Endodermal cell (in vitro differentiated cells): ENCODE measurements around the gene YEATS2. TPM values are rescaled to one million over a fixed set of nuclear protein-coding genes. Genes with fewer than 3 reads are reported as not detected.

Source experiments
- DNase-seq: peaks from one replicate; pipeline ENCODE4 v3.0.0-alpha.2; 2017
- H3K27ac ChIP-seq: 2 replicates; pipeline ENCODE4 v1.5.1; 2013; ENCODE audit warnings: mild to moderate bottlenecking, low read depth, low read length, moderate library complexity
- H3K27me3 ChIP-seq: 2 replicates; pipeline ENCODE4 v1.6.1; 2013; ENCODE audit warnings: mild to moderate bottlenecking, low read length, moderate library complexity; ENCODE audit not compliant: insufficient read depth, control insufficient read depth, poor library complexity, severe bottlenecking
- H3K36me3 ChIP-seq: 2 replicates; pipeline ENCODE4 v1.7.0; 2013; ENCODE audit warnings: mild to moderate bottlenecking, low read length, moderate library complexity; ENCODE audit not compliant: control insufficient read depth, insufficient read depth
- H3K4me1 ChIP-seq: one replicate; pipeline ENCODE4 v1.7.0; 2013; ENCODE audit warnings: low read length; ENCODE audit not compliant: control insufficient read depth, insufficient read depth
- H3K4me3 ChIP-seq: 2 replicates; pipeline ENCODE4 v1.5.1; 2013; ENCODE audit warnings: mild to moderate bottlenecking, low read length, moderate library complexity
- H3K9ac ChIP-seq: 2 replicates; pipeline ENCODE4 v1.6.1; 2013; ENCODE audit warnings: mild to moderate bottlenecking, low read length, moderate library complexity; ENCODE audit not compliant: poor library complexity, severe bottlenecking; ENCODE audit errors: extremely low read depth
- H3K9me3 ChIP-seq: 2 replicates; pipeline ENCODE4 v1.6.1; 2013; ENCODE audit warnings: mild to moderate bottlenecking, low read length, moderate library complexity; ENCODE audit not compliant: control insufficient read depth
- H3K27ac Mint-ChIP-seq: 2 replicates; pipeline ENCODE4 v1.8.0; 2020; ENCODE audit warnings: mixed read lengths
- H3K27me3 Mint-ChIP-seq: 2 replicates; pipeline ENCODE4 v1.8.0; 2021; ENCODE audit warnings: mild to moderate bottlenecking, mixed read lengths; ENCODE audit not compliant: insufficient read depth
- H3K36me3 Mint-ChIP-seq: 2 replicates; pipeline ENCODE4 v1.8.0; 2020; ENCODE audit warnings: low read depth, mixed read lengths
- H3K4me1 Mint-ChIP-seq: 2 replicates; pipeline ENCODE4 v1.8.0; 2020; ENCODE audit warnings: mixed read lengths
- H3K4me3 Mint-ChIP-seq: 2 replicates; pipeline ENCODE4 v1.8.0; 2020; ENCODE audit warnings: mild to moderate bottlenecking, moderate library complexity, mixed read lengths
- H3K9me3 Mint-ChIP-seq: 2 replicates; pipeline ENCODE4 v1.8.0; 2020; ENCODE audit warnings: mild to moderate bottlenecking, mixed read lengths
- CTCF ChIP-seq: fragments of 200-600 bp; sonication (generic); conservative IDR thresholded peaks from 2 replicates; pipeline ENCODE4 v1.5.0; 2021; ENCODE audit warnings: antibody characterized with exemption, mild to moderate bottlenecking
- WGBS, 2 experiments: methylation state at CpG; one replicate each; pipeline versions ENCODE4 v1.1.5 to v1.1.7; 2013; ENCODE audit warnings: missing lambda C conversion rate in 2 of 2, mixed read lengths in 1 of 2; ENCODE audit not compliant: insufficient coverage in 1 of 2, insufficient read length in 1 of 2; 5-methylcytosine and 5-hydroxymethylcytosine counted together
- total RNA-seq, 2 donors: library from RNA; stranded (reverse); fragmentation: NEBNext Ultra II Directional in 1 of 2; extraction: Animal tissue kit (Norgen Biotek cat#: 25700) in 1 of 2; gene quantifications; 2 replicates in 1 of 2; 3 replicates in 1 of 2; pipeline ENCODE4 v1.2.1, GENCODE V29; 2021

YEATS2 gene
- total RNA-seq, 2 donors from 2014 or later, result 53.4 to 55.8 TPM

GRCh38 chr3:183827809-183828537 is 130.4 kb downstream of the YEATS2 start:
- Mint-ChIP-seq H3K27ac (no peak overlapping the region), H3K9me3 (no peaks in the 10 kb centered on the region), H3K36me3 (peaks cover 31% of the 10 kb centered on the region), H3K4me3 (no peak overlapping the region), H3K27me3 (peaks cover 10% of the 10 kb centered on the region), H3K4me1 (peaks cover 7% of the 10 kb centered on the region)
- H3K9ac ChIP-seq, result no peak overlapping the region
- no peaks in the 10 kb centered on the region for H3K9me3 ChIP-seq
- no peak overlapping the region for H3K4me3 ChIP-seq
- 94 to 97% methylated on average over 10 to 14 of the region's 14 CpGs for WGBS, 2 experiments
- no peaks in the 10 kb centered on the region for H3K4me1 ChIP-seq
- DNase-seq, result no peak
- no peak overlapping the region for H3K27ac ChIP-seq
- H3K27me3 ChIP-seq, result peaks cover 6% of the 10 kb centered on the region
- peaks cover 41% of the 10 kb centered on the region for H3K36me3 ChIP-seq
- no peak for TF ChIP-seq CTCF

- Histone ChIP-seq H3K9me3 (no peaks in the 10 kb centered on the region), H3K27me3 (peaks cover 6% of the 10 kb centered on the region), H3K9ac (no peak overlapping the region), H3K36me3 (peaks cover 46% of the 10 kb centered on the region), H3K4me3 (no peak overlapping the region), H3K27ac (no peak overlapping the region), H3K4me1 (no peaks in the 10 kb centered on the region)
- peaks cover 10% of the 10 kb centered on the region for H3K27me3 Mint-ChIP-seq
- no peak for TF ChIP-seq CTCF
- peaks cover 36% of the 10 kb centered on the region for H3K36me3 Mint-ChIP-seq
- H3K4me3 Mint-ChIP-seq, result no peak overlapping the region
- H3K4me1 Mint-ChIP-seq, result peaks cover 7% of the 10 kb centered on the region
- no peak overlapping the region for H3K27ac Mint-ChIP-seq
- WGBS, 2 experiments, result 95 to 97% methylated on average over 5 to 7 of the region's 7 CpGs
- H3K9me3 Mint-ChIP-seq, result no peaks in the 10 kb centered on the region
- DNase-seq, result no peak
These were observed 130.9 kb downstream of the YEATS2 start for GRCh38 chr3:183828538-183828870.

- Histone ChIP-seq H3K27ac (no peak overlapping the region), H3K4me1 (no peaks in the 10 kb centered on the region), H3K36me3 (peaks cover 55% of the 10 kb centered on the region), H3K9ac (no peak overlapping the region), H3K9me3 (no peaks in the 10 kb centered on the region), H3K27me3 (no peaks in the 10 kb centered on the region), H3K4me3 (no peak overlapping the region)
- Mint-ChIP-seq H3K36me3 (peaks cover 44% of the 10 kb centered on the region), H3K27ac (no peak overlapping the region), H3K4me1 (peaks cover under 1% of the 10 kb centered on the region), H3K4me3 (no peak overlapping the region), H3K9me3 (no peaks in the 10 kb centered on the region), H3K27me3 (peaks cover under 1% of the 10 kb centered on the region)
- WGBS, 2 experiments, result 93 to 99% methylated on average over 8 to 9 of the region's 9 CpGs
- no peak for TF ChIP-seq CTCF
- no peak for DNase-seq
These were observed 131.9 kb downstream of the YEATS2 start for GRCh38 chr3:183829466-183829865.
